Activated CD8-positive, alpha-beta memory T cell treated with anti-CD3 and anti-CD28 coated beads, Interleukin-2, amount 50 U/mL, for 24 hours (primary cell): ENCODE results near the gene RBM20.
"Not testable (repeated sequence)": the region's sequence is repeated elsewhere in the genome, so short reads cannot be mapped to it uniquely, and the experiment has no call there.

ENCODE experiments used
- DNase-seq: peaks from one replicate; pipeline ENCODE4 v3.0.0-alpha.2; 2020; ENCODE audit errors: extremely low read depth

RBM20 gene

GRCh38 chr10:110705596-110705995, 61.5 kb downstream of the RBM20 start:
- not testable (repeated sequence) for DNase-seq

GRCh38 chr10:110706690-110707098, 62.6 kb downstream of the RBM20 start:
- no peak for DNase-seq

GRCh38 chr10:110708776-110709443, 64.8 kb downstream of the RBM20 start:
- DNase-seq: no peak

- DNase-seq: no peak
Measured at GRCh38 chr10:110709444-110709828, 65.3 kb downstream of the RBM20 start.

- DNase-seq: no peak
Measured at GRCh38 chr10:110709964-110710587, 65.9 kb downstream of the RBM20 start.

GRCh38 chr10:110710621-110711020, 66.5 kb downstream of the RBM20 start:
- DNase-seq: no peak

GRCh38 chr10:110711382-110711781, 67.2 kb downstream of the RBM20 start:
- DNase-seq: no peak

- DNase-seq: no peak
Measured at GRCh38 chr10:110714356-110714755, 70.2 kb downstream of the RBM20 start.

GRCh38 chr10:110717781-110718589, 73.8 kb downstream of the RBM20 start:
- no peak for DNase-seq

- DNase-seq: no peak
Measured at GRCh38 chr10:110721406-110722038, 77.4 kb downstream of the RBM20 start.

- no peak for DNase-seq
Measured at GRCh38 chr10:110723224-110723891, 79.2 kb downstream of the RBM20 start.

GRCh38 chr10:110724116-110724921, 80.2 kb downstream of the RBM20 start:
- no peak for DNase-seq

GRCh38 chr10:110724937-110725336, 80.8 kb downstream of the RBM20 start:
- DNase-seq: no peak

GRCh38 chr10:110725801-110726630, 81.9 kb downstream of the RBM20 start:
- no peak for DNase-seq

GRCh38 chr10:110727785-110728184, 83.6 kb downstream of the RBM20 start:
- not testable (repeated sequence) for DNase-seq

GRCh38 chr10:110730345-110731050, 86.4 kb downstream of the RBM20 start:
- DNase-seq: no peak

GRCh38 chr10:110733218-110733952, 89.2 kb downstream of the RBM20 start:
- no peak for DNase-seq

GRCh38 chr10:110735620-110736027, 91.5 kb downstream of the RBM20 start:
- no peak for DNase-seq
